Measurements from ENCODE around the gene UCK2. TPM values are rescaled to one million over a fixed set of nuclear protein-coding genes. Genes with fewer than 3 reads are reported as not detected.

UCK2 gene
- total and polyA plus RNA-seq, 10 of the 15 experiments (the other 5 are each of a cell fraction or from before 2014, with no cell fraction given) = 55.3 to 106 (median 84.9) TPM

- TF ChIP-seq MLLT1 (IDR thresholded peaks at IDR 0.05) (peak; percentile 46; the same call in 1 of the 2 replicates), RELB (IDR thresholded peaks at IDR 0.05; ENCODE audit: low read depth) (peak; percentile 50; the same call in 1 of the 2 replicates), PRDM15 (CRISPR knock-in tag; IDR thresholded peaks at IDR 0.05) (no peak), TCF3 (IDR thresholded peaks at IDR 0.05; ENCODE audit: borderline replicate concordance, insufficient read depth, low read depth, low read length) (0 out of 2 replicates have a peak, but pooled peaks have one; percentile 19), NBN (IDR thresholded peaks at IDR 0.05) (0 out of 2 replicates have a peak, but pooled peaks have one; percentile 40), E2F8 (IDR thresholded peaks at IDR 0.05; ENCODE audit: low read depth, partially characterized antibody) (no peak), STAT3 (IDR thresholded peaks at IDR 0.05; ENCODE audit: low read depth, low read length) (no peak), MXI1 (IDR thresholded peaks at IDR 0.05; ENCODE audit: low read depth, low read length) (0 out of 2 replicates have a peak, but pooled peaks have one; percentile 18)
Observed at GRCh38 chr1:165828669-165829329, 1.4 kb downstream of the UCK2 start (continued).
